ENCODE results near the gene LYPD6B.

DNA sequence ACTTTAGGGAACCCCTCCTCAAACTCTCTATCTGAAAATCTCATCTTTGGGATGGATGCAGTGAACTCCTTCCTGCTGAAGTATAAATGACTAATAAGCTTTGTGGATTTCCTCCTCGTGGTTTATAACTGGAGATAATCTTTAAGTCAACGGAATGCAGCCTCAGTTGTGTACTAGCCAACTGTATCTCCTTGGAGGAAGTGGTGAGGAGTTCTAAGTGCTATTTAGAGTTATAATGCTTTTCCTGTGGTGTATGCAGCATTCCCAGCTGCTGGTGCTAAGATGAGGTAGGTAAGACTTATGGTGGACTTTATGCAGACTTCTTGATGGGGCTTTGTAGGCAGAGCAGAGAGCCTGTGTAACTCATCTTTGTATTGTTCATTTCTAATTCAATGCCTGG lies 90.9 kb downstream of the LYPD6B start:
- no peak for TF ChIP-seq EZH2 (IDR thresholded peaks at IDR 0.05)
- TF ChIP-seq CTCF (IDR thresholded peaks at IDR 0.05 in 2 of 3, conservative IDR thresholded peaks at IDR 0.05 in 1 of 3; ENCODE audit: borderline replicate concordance in 1 of 3, insufficient read depth in 1 of 3, low read depth in 2 of 3, low read length in 2 of 3) = no peak
- TF ChIP-seq MAX (IDR thresholded peaks at IDR 0.05) = no peak
- TF ChIP-seq JUND (IDR thresholded peaks at IDR 0.05) = no peak
- TF ChIP-seq EZH2phosphoT487 (IDR thresholded peaks at IDR 0.05; ENCODE audit: borderline replicate concordance) = no peak
- TF ChIP-seq POLR2A (IDR thresholded peaks at IDR 0.05; ENCODE audit: borderline replicate concordance, extremely low read depth, insufficient read depth, insufficient read length) = no peak
- TF ChIP-seq POLR2AphosphoS5 (IDR thresholded peaks at IDR 0.05; ENCODE audit: low read depth, low read length) = no peak
- TF ChIP-seq TCF7L2 (IDR thresholded peaks at IDR 0.05; ENCODE audit: borderline replicate concordance, extremely low read depth, insufficient read depth, insufficient read length) = no peak
- TF ChIP-seq SRF (IDR thresholded peaks at IDR 0.05; ENCODE audit: low read depth) = no peak
- no peak for TF ChIP-seq RAD21 (IDR thresholded peaks at IDR 0.05; ENCODE audit: low read depth)
- TF ChIP-seq SIN3A (IDR thresholded peaks at IDR 0.05; ENCODE audit: low read depth) = no peak
- no peak for TF ChIP-seq SP1 (IDR thresholded peaks at IDR 0.05; ENCODE audit: low read depth)
- no peak for TF ChIP-seq REST (IDR thresholded peaks at IDR 0.05; ENCODE audit: low read depth)
